ENCODE data around the gene PYROXD2. TPM values are rescaled to one million over a fixed set of nuclear protein-coding genes. Genes with fewer than 3 reads are reported as not detected.

The PYROXD2 gene
- total RNA-seq, 2 experiments from 2014 or later = 0.41 to 4.3 TPM

- no peaks in the 10 kb centered on the region for H4K20me1 ChIP-seq (ENCODE audit: insufficient read depth, low read length)
- peaks cover 5% of the 10 kb centered on the region; the same call in 1 of the 2 replicates for H3K79me2 ChIP-seq (ENCODE audit: insufficient read depth, low read depth, low read length)
- H3K4me2 ChIP-seq (ENCODE audit: low read length) = peak overlapping the region; percentile 66; the same call in 1 of the 2 replicates
- H3K4me3 ChIP-seq (ENCODE audit: low read depth, low read length, poor library complexity, severe bottlenecking) = no peak overlapping the region
- H3K36me3 ChIP-seq (ENCODE audit: insufficient read depth, low read length) = peaks cover 58% of the 10 kb centered on the region
- H3K9me3 ChIP-seq (ENCODE audit: low read length) = 0 out of 2 replicates have a peak, but pooled peaks cover 4% of the 10 kb centered on the region
- ChIA-PET POLR2A (no interaction called here), CTCF (ENCODE audit: unreplicated experiment) (no interaction called here)
- peaks cover 22% of the 10 kb centered on the region for H3K4me1 ChIP-seq (ENCODE audit: insufficient read depth, low read length, poor library complexity, severe bottlenecking)
- no peak for TF ChIP-seq CTCF (conservative IDR thresholded peaks at IDR 0.05; ENCODE audit: low read length)
- no peak for TF ChIP-seq EZH2phosphoT487 (IDR thresholded peaks at IDR 0.05; ENCODE audit: borderline replicate concordance, low read depth, low read length)
- peak; percentile 29 for DNase-seq (ENCODE audit: low spot score)
- no peak overlapping the region for H3K27ac ChIP-seq (ENCODE audit: low read depth, low read length, poor library complexity, severe bottlenecking)
- H2AFZ ChIP-seq (ENCODE audit: low read length) = no peak overlapping the region
- no TSS peak for BruUV-seq (replicated peaks)
- H3K9me2 ChIP-seq (ENCODE audit: insufficient read depth, low read length) = no peaks in the 10 kb centered on the region
- intact Hi-C loops (cut with micrococcal nuclease; ENCODE audit: unreplicated experiment) = no loop called here
Observed at GRCh38 chr10:98444314-98445006, 29.5 kb upstream of the PYROXD2 start.

GRCh38 chr10:98438715-98439114, 23.7 kb upstream of the PYROXD2 start:
- TF ChIP-seq CTCF (conservative IDR thresholded peaks at IDR 0.05; ENCODE audit: low read length) = no peak
- TF ChIP-seq EZH2phosphoT487 (IDR thresholded peaks at IDR 0.05; ENCODE audit: borderline replicate concordance, low read depth, low read length) = no peak
- intact Hi-C loops (cut with micrococcal nuclease; ENCODE audit: unreplicated experiment) = no loop called here
- Histone ChIP-seq H3K4me1 (ENCODE audit: insufficient read depth, low read length, poor library complexity, severe bottlenecking) (no peaks in the 10 kb centered on the region), H4K20me1 (ENCODE audit: insufficient read depth, low read length) (no peaks in the 10 kb centered on the region), H3K9me3 (ENCODE audit: low read length) (no peaks in the 10 kb centered on the region), H3K79me2 (ENCODE audit: insufficient read depth, low read depth, low read length) (no peaks in the 10 kb centered on the region), H3K4me3 (ENCODE audit: low read depth, low read length, poor library complexity, severe bottlenecking) (no peak overlapping the region), H3K9me2 (ENCODE audit: insufficient read depth, low read length) (no peaks in the 10 kb centered on the region), H3K36me3 (ENCODE audit: insufficient read depth, low read length) (peaks cover 83% of the 10 kb centered on the region), H3K4me2 (ENCODE audit: low read length) (no peak overlapping the region), H3K27ac (ENCODE audit: low read depth, low read length, poor library complexity, severe bottlenecking) (no peak overlapping the region), H2AFZ (ENCODE audit: low read length) (no peak overlapping the region)
- DNase-seq (ENCODE audit: low spot score) = no peak
- POLR2A ChIA-PET = no interaction called here
- BruUV-seq (replicated peaks) = no TSS peak
- CTCF ChIA-PET (ENCODE audit: unreplicated experiment) = no interaction called here

- no TSS peak for BruUV-seq (replicated peaks)
- ChIA-PET CTCF (ENCODE audit: unreplicated experiment) (no interaction called here), POLR2A (interaction anchor here (2.1 kb wide), 1 partner anchor 9 kb away, joined by 7 read pairs; the partner anchor contains the start of gene HPS1)
- Histone ChIP-seq H3K36me3 (ENCODE audit: insufficient read depth, low read length) (peaks cover 84% of the 10 kb centered on the region), H3K9me3 (ENCODE audit: low read length) (peaks cover 5% of the 10 kb centered on the region; the same call in 1 of the 2 replicates), H2AFZ (ENCODE audit: low read length) (no peak overlapping the region), H3K9me2 (ENCODE audit: insufficient read depth, low read length) (no peaks in the 10 kb centered on the region), H3K4me3 (ENCODE audit: low read depth, low read length, poor library complexity, severe bottlenecking) (no peak overlapping the region), H3K27ac (ENCODE audit: low read depth, low read length, poor library complexity, severe bottlenecking) (no peak overlapping the region), H4K20me1 (ENCODE audit: insufficient read depth, low read length) (no peaks in the 10 kb centered on the region), H3K4me1 (ENCODE audit: insufficient read depth, low read length, poor library complexity, severe bottlenecking) (no peaks in the 10 kb centered on the region), H3K79me2 (ENCODE audit: insufficient read depth, low read depth, low read length) (no peaks in the 10 kb centered on the region), H3K4me2 (ENCODE audit: low read length) (no peak overlapping the region)
- TF ChIP-seq CTCF (conservative IDR thresholded peaks at IDR 0.05; ENCODE audit: low read length) (no peak), EZH2phosphoT487 (IDR thresholded peaks at IDR 0.05; ENCODE audit: borderline replicate concordance, low read depth, low read length) (no peak)
- intact Hi-C loops (cut with micrococcal nuclease; ENCODE audit: unreplicated experiment) = no loop called here
- DNase-seq (ENCODE audit: low spot score) = no peak
Observed at GRCh38 chr10:98436704-98437103, 21.7 kb upstream of the PYROXD2 start.
